ENCODE measurements around the gene MATCAP1.

MATCAP1 gene

GRCh38 chr16:67183627-67184452 is at the start of gene MATCAP1:
MATCAP1 (minus strand) TSS chr16:67183963; CDS start chr16:67180610, 3,353 bp downstream.
- DNase-seq, result peak; percentile 88

- DNase-seq, result no peak
Measured at GRCh38 chr16:67230809-67231660, 47.3 kb upstream of the MATCAP1 start.

GRCh38 chr16:67229906-67230808 is 46.4 kb upstream of the MATCAP1 start:
- DNase-seq, result no peak

- no peak for DNase-seq
Measured at GRCh38 chr16:67228905-67229304, 45.1 kb upstream of the MATCAP1 start.

- no peak for DNase-seq
Measured at GRCh38 chr16:67228034-67228785, 44.4 kb upstream of the MATCAP1 start.

GRCh38 chr16:67227567-67227921 is 43.8 kb upstream of the MATCAP1 start:
- DNase-seq, result no peak

GRCh38 chr16:67226804-67227566 is 43.2 kb upstream of the MATCAP1 start, which contains the start of gene TMEM208:
TMEM208 (plus strand) TSS chr16:67227130; CDS start chr16:67227219, 89 bp downstream.
- peak; percentile 99 for DNase-seq

- no peak for DNase-seq
Measured at GRCh38 chr16:67226295-67226803, 42.6 kb upstream of the MATCAP1 start.

GRCh38 chr16:67223992-67224391 is 40.2 kb upstream of the MATCAP1 start:
- no peak for DNase-seq

GRCh38 chr16:67216612-67217490 is 33.1 kb upstream of the MATCAP1 start:
- DNase-seq, result no peak

- DNase-seq, result no peak
Measured at GRCh38 chr16:67215706-67216105, 31.9 kb upstream of the MATCAP1 start.

GRCh38 chr16:67213197-67214019 is 29.6 kb upstream of the MATCAP1 start:
- DNase-seq, result no peak

GRCh38 chr16:67212766-67213165 is 29.0 kb upstream of the MATCAP1 start:
- DNase-seq, result no peak

GRCh38 chr16:67211674-67212073 is 27.9 kb upstream of the MATCAP1 start:
- DNase-seq, result no peak

GRCh38 chr16:67210069-67210937 is 26.5 kb upstream of the MATCAP1 start:
- no peak for DNase-seq

GRCh38 chr16:67209565-67209964 is 25.8 kb upstream of the MATCAP1 start:
- DNase-seq, result no peak

GRCh38 chr16:67208154-67208896 is 24.6 kb upstream of the MATCAP1 start:
- no peak for DNase-seq
